Hepatocyte (in vitro differentiated cells): ENCODE results near the gene GASK1B. TPM values are rescaled to one million over a fixed set of nuclear protein-coding genes. Genes with fewer than 3 reads are reported as not detected.

Source experiments
- DNase-seq: peaks from one replicate; pipeline ENCODE4 v3.0.0-alpha.2; 2016; ENCODE audit warnings: low spot score
- H2AFZ ChIP-seq: fragments of 200-600 bp; sonication (generic); 2 replicates; pipeline ENCODE4 v1.6.0; 2016; ENCODE audit warnings: antibody characterized with exemption, mild to moderate bottlenecking
- H3K27ac ChIP-seq: fragments of 200-600 bp; sonication (generic); 2 replicates; pipeline ENCODE4 v1.5.1; 2016; ENCODE audit warnings: mild to moderate bottlenecking
- H3K27me3 ChIP-seq: fragments of 200-600 bp; sonication (generic); 2 replicates; pipeline ENCODE4 v1.6.1; 2016
- H3K36me3 ChIP-seq: fragments of 200-600 bp; sonication (generic); replicated peaks from 2 replicates; pipeline ENCODE4 v1.5.1; 2016; ENCODE audit warnings: low read depth; ENCODE audit not compliant: insufficient read depth
- H3K4me1 ChIP-seq: fragments of 200-600 bp; sonication (generic); 2 replicates; pipeline ENCODE4 v1.5.1; 2016; ENCODE audit warnings: mild to moderate bottlenecking, moderate library complexity; ENCODE audit not compliant: insufficient read depth
- H3K4me2 ChIP-seq: fragments of 200-600 bp; sonication (generic); 2 replicates; pipeline ENCODE4 v1.6.0; 2016
- H3K4me3 ChIP-seq: fragments of 200-600 bp; sonication (generic); 2 replicates; pipeline ENCODE4 v1.5.1; 2016; ENCODE audit warnings: mild to moderate bottlenecking
- H3K79me2 ChIP-seq: fragments of 200-600 bp; sonication (generic); 2 replicates; pipeline ENCODE4 v1.6.0; 2017; ENCODE audit warnings: mild to moderate bottlenecking
- H3K9me2 ChIP-seq: fragments of 200-600 bp; sonication (generic); replicated peaks from 2 replicates; pipeline ENCODE4 v1.6.0; 2017; ENCODE audit warnings: mild to moderate bottlenecking; ENCODE audit not compliant: insufficient read depth
- H3K9me3 ChIP-seq: fragments of 200-600 bp; sonication (generic); 2 replicates; pipeline ENCODE4 v1.5.1; 2016; ENCODE audit warnings: low read depth, mild to moderate bottlenecking
- H4K20me1 ChIP-seq: fragments of 200-600 bp; sonication (generic); 2 replicates; pipeline ENCODE4 v1.6.0; 2016; ENCODE audit warnings: mild to moderate bottlenecking; ENCODE audit not compliant: insufficient read depth, poor library complexity, severe bottlenecking
- EZH2 ChIP-seq: fragments of 200-600 bp; sonication (generic); IDR thresholded peaks from 2 replicates; pipeline ENCODE4 v1.6.1; 2016; ENCODE audit warnings: antibody characterized with exemption, mild to moderate bottlenecking, borderline replicate concordance
- EZH2phosphoT487 ChIP-seq: fragments of 200-600 bp; sonication (generic); IDR thresholded peaks from one replicate; pipeline ENCODE4 v1.6.1; 2018; ENCODE audit warnings: antibody characterized with exemption, mild to moderate bottlenecking, low read depth, moderate library complexity; ENCODE audit not compliant: unreplicated experiment, severe bottlenecking
- WGBS: methylation state at CpG from one replicate; pipeline ENCODE4 v1.1.6; 2016; ENCODE audit warnings: low lambda C conversion rate; ENCODE audit errors: missing lambda C conversion rate; 5-methylcytosine and 5-hydroxymethylcytosine counted together
- polyA plus RNA-seq: library from polyadenylated mRNA; unstranded; fragments of >200 nt; fragmentation: Nextera tagmentation; extraction: Ambion mirVana; gene quantifications from 2 replicates; pipeline ENCODE4 v1.2.1, GENCODE V29; 2016
- total RNA-seq: library from RNA; depleted of rRNA; stranded (reverse); fragments of >200 nt; gene quantifications from 2 replicates; pipeline ENCODE4 v1.2.3, GENCODE V29; 2014
- TF ChIP-seq, protein P1 (sequence below): fragments of 200-600 bp; sonication (generic); IDR thresholded peaks from 2 replicates; pipeline ENCODE4 v1.5.1; 2016; ENCODE audit warnings: antibody characterized with exemption, mild to moderate bottlenecking; ENCODE audit not compliant: poor library complexity

The GASK1B gene
- total and polyA plus RNA-seq, 2 experiments from 2014 or later = 30.9 to 88.8 TPM

DNA sequence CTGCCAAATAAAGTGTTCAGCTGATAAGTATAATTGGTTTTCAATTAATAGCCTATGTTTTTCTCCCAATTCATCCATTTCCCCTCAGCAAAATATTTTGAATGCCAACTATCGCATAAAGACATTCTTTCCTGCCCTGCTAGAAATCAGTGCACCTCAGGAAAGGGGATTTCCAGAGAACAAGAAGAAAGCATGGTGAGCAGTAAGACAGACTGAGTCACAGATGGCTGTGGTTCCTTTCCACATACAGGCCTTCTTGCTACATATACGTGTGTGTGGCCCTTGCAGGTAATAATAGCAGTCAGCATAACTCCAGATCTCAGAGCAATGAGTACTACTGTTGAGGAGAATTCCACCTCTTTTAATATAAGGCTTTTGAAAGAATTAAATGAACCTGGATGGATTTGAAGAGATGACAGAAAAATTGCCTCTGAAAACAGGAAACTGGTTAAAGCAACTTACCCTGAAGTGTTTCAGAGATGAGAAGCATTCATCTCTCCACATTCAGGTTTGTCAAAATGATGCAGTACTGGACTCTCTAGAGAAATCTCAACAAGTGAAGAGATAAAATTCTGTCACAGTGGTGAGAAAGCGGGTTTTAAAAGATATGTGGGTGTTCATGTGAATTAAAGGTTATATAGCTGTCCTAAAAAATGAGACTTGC lies 13.6 kb downstream of the GASK1B start:
- 64% methylated on average over 3 of the region's 3 CpGs for WGBS
- Histone ChIP-seq H3K4me1 (peaks cover 53% of the 10 kb centered on the region), H2AFZ (no peak overlapping the region)

DNA sequence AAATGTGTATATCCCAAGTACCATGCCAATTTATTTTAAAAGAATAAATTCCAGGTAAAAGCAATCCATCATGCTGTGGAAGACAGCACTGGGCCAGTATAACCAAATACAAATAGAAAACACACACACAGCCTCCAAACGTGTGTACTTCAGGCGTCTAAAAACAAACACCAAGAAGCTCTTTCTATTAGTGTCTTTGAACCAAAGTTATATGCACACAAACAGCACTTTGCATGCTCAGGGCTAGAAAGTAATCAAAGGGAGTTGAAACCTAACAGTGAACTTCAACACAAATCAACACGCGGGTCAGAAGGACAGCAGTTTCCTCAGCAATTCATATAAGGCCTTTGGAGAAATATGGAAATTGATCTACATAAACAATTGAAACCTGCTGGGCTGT lies 15.4 kb downstream of the GASK1B start:
- H4K20me1 ChIP-seq = no peaks in the 10 kb centered on the region
- TF ChIP-seq EZH2phosphoT487 (no peak), EZH2 (no peak)
- TF ChIP-seq, protein P1, sequence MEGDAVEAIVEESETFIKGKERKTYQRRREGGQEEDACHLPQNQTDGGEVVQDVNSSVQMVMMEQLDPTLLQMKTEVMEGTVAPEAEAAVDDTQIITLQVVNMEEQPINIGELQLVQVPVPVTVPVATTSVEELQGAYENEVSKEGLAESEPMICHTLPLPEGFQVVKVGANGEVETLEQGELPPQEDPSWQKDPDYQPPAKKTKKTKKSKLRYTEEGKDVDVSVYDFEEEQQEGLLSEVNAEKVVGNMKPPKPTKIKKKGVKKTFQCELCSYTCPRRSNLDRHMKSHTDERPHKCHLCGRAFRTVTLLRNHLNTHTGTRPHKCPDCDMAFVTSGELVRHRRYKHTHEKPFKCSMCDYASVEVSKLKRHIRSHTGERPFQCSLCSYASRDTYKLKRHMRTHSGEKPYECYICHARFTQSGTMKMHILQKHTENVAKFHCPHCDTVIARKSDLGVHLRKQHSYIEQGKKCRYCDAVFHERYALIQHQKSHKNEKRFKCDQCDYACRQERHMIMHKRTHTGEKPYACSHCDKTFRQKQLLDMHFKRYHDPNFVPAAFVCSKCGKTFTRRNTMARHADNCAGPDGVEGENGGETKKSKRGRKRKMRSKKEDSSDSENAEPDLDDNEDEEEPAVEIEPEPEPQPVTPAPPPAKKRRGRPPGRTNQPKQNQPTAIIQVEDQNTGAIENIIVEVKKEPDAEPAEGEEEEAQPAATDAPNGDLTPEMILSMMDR = no peak
- H3K36me3 ChIP-seq = no peaks in the 10 kb centered on the region
- H3K27ac ChIP-seq = peak overlapping the region; percentile 80
- H3K4me1 ChIP-seq = peaks cover 46% of the 10 kb centered on the region
- H3K9me3 ChIP-seq = no peaks in the 10 kb centered on the region
- H2AFZ ChIP-seq = no peak overlapping the region
- no peak overlapping the region for H3K4me3 ChIP-seq
- WGBS = 42% methylated on average over 4 of the region's 4 CpGs
- DNase-seq = no peak
- H3K4me2 ChIP-seq = peak overlapping the region; percentile 41
- H3K79me2 ChIP-seq = peaks cover 93% of the 10 kb centered on the region
- no peaks in the 10 kb centered on the region for H3K27me3 ChIP-seq
- no peaks in the 10 kb centered on the region for H3K9me2 ChIP-seq

More for the DNA sequence above, 13.6 kb downstream of the GASK1B start:
- Histone ChIP-seq H3K9me3 (no peaks in the 10 kb centered on the region), H3K27me3 (no peaks in the 10 kb centered on the region), H3K4me2 (peak overlapping the region; percentile 21), H3K79me2 (peaks cover 93% of the 10 kb centered on the region), H3K36me3 (no peaks in the 10 kb centered on the region), H3K4me3 (no peak overlapping the region), H3K27ac (peak overlapping the region; percentile 90), H3K9me2 (no peaks in the 10 kb centered on the region), H4K20me1 (no peaks in the 10 kb centered on the region)
- DNase-seq = peak; percentile 36
- no peak for TF ChIP-seq EZH2
- no peak for TF ChIP-seq EZH2phosphoT487
- TF ChIP-seq, protein P1 = no peak

DNA sequence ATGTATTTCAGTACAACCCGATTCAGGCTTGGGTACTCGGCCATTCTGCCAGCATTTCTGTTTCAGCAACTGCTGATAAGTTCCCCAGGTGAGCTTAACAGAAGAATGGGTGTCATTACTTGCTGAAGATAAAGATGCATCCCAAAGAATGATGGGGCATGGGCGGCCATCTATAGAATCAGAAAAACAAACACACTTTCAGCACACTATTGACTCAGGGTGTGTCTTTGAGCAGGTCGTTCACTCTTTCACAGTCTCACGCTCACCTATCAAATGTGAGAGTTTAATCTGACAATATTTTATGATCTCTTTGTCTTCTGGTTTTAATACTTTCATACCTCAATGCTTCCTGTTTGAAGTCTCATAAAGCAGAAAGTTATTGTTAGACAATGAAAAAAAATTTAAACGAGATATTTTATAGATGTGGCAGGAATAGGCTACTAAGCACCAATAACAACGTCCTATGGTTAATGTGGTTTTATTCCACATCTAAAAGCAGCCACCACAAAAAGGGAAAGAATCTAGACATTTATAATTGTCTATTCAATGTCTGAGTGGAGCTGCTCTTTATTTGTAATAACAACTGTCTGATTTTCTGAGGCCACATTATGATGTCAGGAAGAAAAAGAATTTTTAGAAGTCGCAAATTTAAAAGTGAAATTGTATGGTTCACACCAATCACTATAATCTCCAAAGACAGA lies 17.0 kb downstream of the GASK1B start:
- 57% methylated on average over 8 of the region's 8 CpGs for WGBS
- H3K36me3 ChIP-seq = no peaks in the 10 kb centered on the region
- H3K4me2 ChIP-seq = peak overlapping the region; percentile 41
- peak; percentile 54 for DNase-seq
- H3K4me1 ChIP-seq = peaks cover 35% of the 10 kb centered on the region
- no peaks in the 10 kb centered on the region for H3K27me3 ChIP-seq
- H3K79me2 ChIP-seq = peaks cover 95% of the 10 kb centered on the region
- peak overlapping the region; percentile 80 for H3K27ac ChIP-seq
- H3K9me2 ChIP-seq = no peaks in the 10 kb centered on the region
- H3K9me3 ChIP-seq = no peaks in the 10 kb centered on the region
- H2AFZ ChIP-seq = no peak overlapping the region
- TF ChIP-seq EZH2 = no peak
- no peak for TF ChIP-seq EZH2phosphoT487
- TF ChIP-seq, protein P1 = no peak
- H4K20me1 ChIP-seq = no peaks in the 10 kb centered on the region
- H3K4me3 ChIP-seq = no peak overlapping the region
